Stomach (tissue), 9 donors: ENCODE measurements around the gene CLDN11. TPM values are rescaled to one million over a fixed set of nuclear protein-coding genes. Genes with fewer than 3 reads are reported as not detected.

Experiments
- DNase-seq, 2 donors: peaks; one replicate each; pipeline versions ENCODE4 v3.0.0 to v3.0.0-alpha.2; 2013 to 2019
- H3K27ac ChIP-seq, 5 donors: fragments of 200-600 bp in 4 of 5; sonication (generic) in 4 of 5; one replicate each; pipeline ENCODE4 v1.5.1; 2013 to 2019; ENCODE audit warnings: mild to moderate bottlenecking in 1 of 5, moderate library complexity in 1 of 5
- H3K27me3 ChIP-seq, 3 donors: fragments of 200-600 bp; sonication (generic); one replicate each; pipeline ENCODE4 v1.5.1; 2017 to 2019; ENCODE audit warnings: mixed run types in 1 of 3
- H3K36me3 ChIP-seq, 4 donors: fragments of 200-600 bp; sonication (generic); 1 replicate in 3 of 4; 2 replicates in 1 of 4; pipeline ENCODE4 v1.5.1; 2016 to 2019
- H3K4me1 ChIP-seq, 4 donors: fragments of 200-600 bp; sonication (generic); one replicate each; pipeline ENCODE4 v1.5.1; 2016 to 2019
- H3K4me3 ChIP-seq, 4 donors: fragments of 200-600 bp; sonication (generic) in 3 of 4; one replicate each; pipeline ENCODE4 v1.5.1; 2016 to 2019; ENCODE audit warnings: mild to moderate bottlenecking in 1 of 4
- H3K9me3 ChIP-seq, 4 donors: fragments of 200-600 bp; sonication (generic); one replicate each; pipeline ENCODE4 v1.5.1; 2016 to 2019
- EP300 ChIP-seq: sonication (generic); formaldehyde crosslinking; IDR thresholded peaks from one replicate; pipeline ENCODE4 v1.6.1; 2017; ENCODE audit warnings: antibody characterized with exemption
- POLR2A ChIP-seq, 4 donors: fragments of 450-650 bp; IDR thresholded peaks; one replicate each; pipeline ENCODE4 v1.6.1; 2016; ENCODE audit warnings: antibody characterized with exemption in 4 of 4, control low read depth in 2 of 4, mild to moderate bottlenecking in 1 of 4, moderate library complexity in 1 of 4
- POLR2AphosphoS5 ChIP-seq, 3 donors: sonication (generic); formaldehyde crosslinking; IDR thresholded peaks; one replicate each; pipeline ENCODE4 v1.6.1; 2016; ENCODE audit warnings: antibody characterized with exemption in 3 of 3
- WGBS, 5 donors: extraction: QIAGEN DNeasy Blood & Tissue Kit in 3 of 5; methylation state at CpG; one replicate each; pipeline versions ENCODE4 v1.1.5 to v1.1.7; 2013 to 2018; 5-methylcytosine and 5-hydroxymethylcytosine counted together
- intact Hi-C: fragments of 100-400 bp; cut with DNase I; formaldehyde crosslinking; loops from one replicate; pipeline ENCODE4 v1.15.1; 2023; ENCODE audit warnings: low total_unique reads
- polyA plus RNA-seq, 3 donors: library from polyadenylated mRNA; stranded (reverse); fragments of 200-250 nt; gene quantifications; one replicate each; pipeline ENCODE4 v1.2.3, GENCODE V29; 2013
- total RNA-seq, 5 donors: library from RNA; depleted of rRNA; stranded (reverse); fragments of >200 nt; gene quantifications; one replicate each; pipeline versions ENCODE4 v1.1.0 to v1.2.3, GENCODE V29; 2014 to 2016
- TF ChIP-seq, protein P1 (sequence below), 7 experiments: fragments of 450-650 bp in 4 of 7; fragments of 200-600 bp in 3 of 7; sonication (generic) in 3 of 7; IDR thresholded peaks; one replicate each; pipeline ENCODE4 v1.5.1; 2016 to 2019; ENCODE audit warnings: antibody characterized with exemption in 7 of 7, control low read depth in 2 of 7, mild to moderate bottlenecking in 1 of 7
- donor health status: healthy with polysubstance abuse.
- donor health status: Bipolar disorder and iron deficiency.
- donor health status: healthy.

Gene CLDN11
- total and polyA plus RNA-seq, 8 donors, result 1.00 to 13.0 (median 4.3) TPM; not detected in 2

DNA sequence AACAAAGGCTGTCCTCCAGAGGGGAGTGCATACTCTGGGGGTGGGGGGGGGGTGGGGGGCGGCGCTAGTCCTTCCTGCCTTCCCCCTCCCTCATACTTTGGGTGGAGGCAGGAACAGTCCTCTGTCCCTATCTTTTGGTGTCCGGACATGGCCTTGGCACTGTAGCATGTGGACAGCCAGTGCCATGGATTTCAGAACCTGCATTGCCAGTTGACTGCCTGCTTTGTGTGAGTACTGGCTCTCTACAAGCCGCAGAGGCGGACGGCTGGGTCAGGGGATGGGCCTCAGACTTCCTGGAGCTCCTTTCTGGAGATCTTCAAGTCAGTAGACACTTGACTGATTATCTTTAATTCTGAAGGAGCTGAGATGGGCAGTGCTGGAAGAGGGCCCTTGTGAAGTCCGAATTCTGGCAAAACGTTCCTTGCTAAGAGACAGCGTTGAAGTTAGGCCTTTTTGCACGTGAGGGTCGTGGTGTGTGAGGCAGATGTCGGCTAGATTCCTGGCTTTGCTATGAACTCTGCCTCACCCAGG is 2.5 kb downstream of the CLDN11 start:
- TF ChIP-seq POLR2AphosphoS5 (IDR thresholded peaks at IDR 0.05), result no peak
- no peak for TF ChIP-seq EP300
- no peak for TF ChIP-seq POLR2A (IDR thresholded peaks at IDR 0.05)
- TF ChIP-seq, protein P1, sequence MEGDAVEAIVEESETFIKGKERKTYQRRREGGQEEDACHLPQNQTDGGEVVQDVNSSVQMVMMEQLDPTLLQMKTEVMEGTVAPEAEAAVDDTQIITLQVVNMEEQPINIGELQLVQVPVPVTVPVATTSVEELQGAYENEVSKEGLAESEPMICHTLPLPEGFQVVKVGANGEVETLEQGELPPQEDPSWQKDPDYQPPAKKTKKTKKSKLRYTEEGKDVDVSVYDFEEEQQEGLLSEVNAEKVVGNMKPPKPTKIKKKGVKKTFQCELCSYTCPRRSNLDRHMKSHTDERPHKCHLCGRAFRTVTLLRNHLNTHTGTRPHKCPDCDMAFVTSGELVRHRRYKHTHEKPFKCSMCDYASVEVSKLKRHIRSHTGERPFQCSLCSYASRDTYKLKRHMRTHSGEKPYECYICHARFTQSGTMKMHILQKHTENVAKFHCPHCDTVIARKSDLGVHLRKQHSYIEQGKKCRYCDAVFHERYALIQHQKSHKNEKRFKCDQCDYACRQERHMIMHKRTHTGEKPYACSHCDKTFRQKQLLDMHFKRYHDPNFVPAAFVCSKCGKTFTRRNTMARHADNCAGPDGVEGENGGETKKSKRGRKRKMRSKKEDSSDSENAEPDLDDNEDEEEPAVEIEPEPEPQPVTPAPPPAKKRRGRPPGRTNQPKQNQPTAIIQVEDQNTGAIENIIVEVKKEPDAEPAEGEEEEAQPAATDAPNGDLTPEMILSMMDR (IDR thresholded peaks at IDR 0.05), result no peak
- Histone ChIP-seq H3K27ac (peak overlapping the region in 3 of 5 donors; percentile 49 to 73 (median 65)), H3K4me3 (peak overlapping the region in 1 of 4 donors; percentile 3), H3K36me3 (peaks cover 0 to 5% (median 0%) of the 10 kb centered on the region in 4 donors), H3K4me1 (peaks cover 25 to 27% (median 26%) of the 10 kb centered on the region in 4 donors), H3K9me3 (no peaks in the 10 kb centered on the region), H3K27me3 (peaks cover 0 to 45% (median 30%) of the 10 kb centered on the region in 3 donors)
- peak in 1 of 2 donors; percentile 26 for DNase-seq
- WGBS, 5 donors, result 54 to 72% (median 63%) methylated on average over 12 of the region's 12 CpGs
- intact Hi-C loops, result no loop called here

DNA sequence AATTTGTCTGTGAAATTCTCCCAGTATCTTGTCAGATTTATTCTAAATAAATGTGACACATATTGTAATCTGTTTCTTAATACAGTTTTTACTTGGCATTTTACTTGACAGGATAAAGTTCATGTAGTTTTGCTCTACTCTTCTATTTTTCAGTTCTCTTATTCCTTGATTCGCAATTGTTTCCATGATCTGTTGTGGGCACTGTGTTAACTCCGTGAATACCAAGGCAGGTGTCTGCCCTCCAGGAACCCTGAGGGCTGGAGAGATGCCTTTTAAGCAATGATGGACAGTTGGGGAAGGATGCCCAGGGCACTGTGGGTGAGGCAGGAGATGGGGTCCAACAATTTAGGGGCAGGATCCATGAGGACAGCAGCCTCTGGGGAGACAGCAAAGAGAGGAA is 3.1 kb downstream of the CLDN11 start:
- Histone ChIP-seq H3K27ac (peak overlapping the region in 3 of 5 donors; percentile 49 to 73 (median 65)), H3K27me3 (peaks cover 0 to 39% (median 30%) of the 10 kb centered on the region in 3 donors), H3K4me1 (peaks cover 25 to 27% (median 26%) of the 10 kb centered on the region in 4 donors), H3K36me3 (peaks cover 0 to 5% (median 0%) of the 10 kb centered on the region in 4 donors), H3K9me3 (no peaks in the 10 kb centered on the region), H3K4me3 (peak overlapping the region in 1 of 4 donors; percentile 3)
- DNase-seq, result no peak
- WGBS, 5 donors, result 82 to 93% (median 90%) methylated on average over 2 of the region's 2 CpGs
- intact Hi-C loops, result no loop called here
- no peak for TF ChIP-seq EP300
- TF ChIP-seq, protein P1 (IDR thresholded peaks at IDR 0.05), result no peak
- no peak for TF ChIP-seq POLR2AphosphoS5 (IDR thresholded peaks at IDR 0.05)
- TF ChIP-seq POLR2A (IDR thresholded peaks at IDR 0.05), result no peak

DNA sequence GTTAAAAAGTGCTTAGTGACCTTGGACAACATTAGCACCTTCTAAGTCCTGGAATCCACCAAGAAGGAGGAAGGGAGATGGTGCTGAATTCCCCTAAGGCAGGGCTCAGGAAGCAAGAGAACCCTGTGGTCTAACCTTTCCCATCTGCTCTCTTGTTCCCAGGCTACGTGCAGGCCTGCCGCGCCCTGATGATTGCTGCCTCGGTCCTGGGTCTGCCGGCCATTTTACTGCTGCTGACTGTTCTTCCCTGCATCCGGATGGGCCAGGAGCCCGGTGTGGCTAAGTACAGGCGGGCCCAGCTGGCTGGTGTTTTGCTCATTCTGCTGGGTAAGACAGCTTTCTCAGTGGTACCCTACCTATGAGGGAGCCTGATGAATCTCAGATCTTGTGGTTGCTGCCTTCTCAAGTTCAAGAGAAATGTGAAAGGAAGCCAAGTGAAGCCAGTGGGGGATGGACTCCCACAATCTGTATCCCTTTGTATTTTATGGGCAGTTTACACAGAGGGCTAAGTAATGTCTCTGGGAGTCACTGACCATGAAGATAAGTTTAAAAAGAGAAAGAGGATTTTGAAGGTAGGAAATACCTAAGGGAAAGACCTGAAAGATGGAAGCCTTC is 4.4 kb downstream of the CLDN11 start:
- peaks cover 0 to 5% (median 0%) of the 10 kb centered on the region in 4 donors for H3K36me3 ChIP-seq
- no peak for TF ChIP-seq EP300
- no peak for TF ChIP-seq POLR2A (IDR thresholded peaks at IDR 0.05)
- TF ChIP-seq, protein P1 (IDR thresholded peaks at IDR 0.05), result no peak
- no peak overlapping the region for H3K4me3 ChIP-seq
- no peak for DNase-seq
- peaks cover 0 to 26% (median 24%) of the 10 kb centered on the region in 3 donors for H3K27me3 ChIP-seq
- H3K4me1 ChIP-seq, result peaks cover 24 to 26% (median 25%) of the 10 kb centered on the region in 4 donors
- intact Hi-C loops, result no loop called here
- H3K27ac ChIP-seq, result no peak overlapping the region
- WGBS, 5 donors, result 82 to 91% (median 90%) methylated on average over 8 of the region's 8 CpGs
- H3K9me3 ChIP-seq, result no peaks in the 10 kb centered on the region

DNA sequence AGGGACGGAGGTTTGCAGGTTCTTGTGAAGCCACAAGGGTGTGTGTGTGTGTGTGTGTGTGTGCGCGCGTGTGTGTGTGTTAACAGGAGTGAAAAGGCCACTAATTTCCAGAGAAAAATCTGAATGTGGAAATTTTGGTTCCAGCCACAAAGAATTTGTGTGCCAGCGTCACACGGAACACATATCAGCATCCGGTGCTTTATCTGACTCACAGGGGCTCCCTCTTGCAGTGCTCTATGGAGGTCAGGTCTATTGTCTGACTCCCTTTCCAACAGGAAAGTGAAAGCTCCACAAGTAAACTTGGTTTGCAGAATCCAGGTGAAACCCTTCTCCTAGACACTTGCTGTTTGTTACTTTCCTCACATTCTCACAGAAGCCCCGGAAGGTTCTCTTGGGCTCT is 6.2 kb downstream of the CLDN11 start:
- peaks cover 0 to 8% (median 6%) of the 10 kb centered on the region in 3 donors for H3K27me3 ChIP-seq
- H3K4me1 ChIP-seq, result peaks cover 6 to 8% (median 7%) of the 10 kb centered on the region in 4 donors
- TF ChIP-seq POLR2AphosphoS5 (IDR thresholded peaks at IDR 0.05) (no peak), POLR2A (IDR thresholded peaks at IDR 0.05) (no peak), EP300 (no peak)
- TF ChIP-seq, protein P1 (IDR thresholded peaks at IDR 0.05), result no peak
- no peak overlapping the region for H3K4me3 ChIP-seq
- WGBS, 5 donors, result 70 to 79% (median 77%) methylated on average over 8 of the region's 8 CpGs
- intact Hi-C loops, result no loop called here
- no peak for DNase-seq
- no peak overlapping the region for H3K27ac ChIP-seq
- H3K36me3 ChIP-seq, result peaks cover 0 to 5% (median 0%) of the 10 kb centered on the region in 4 donors
- H3K9me3 ChIP-seq, result no peaks in the 10 kb centered on the region
